Natural killer cell (primary cell): ENCODE results near the gene EPB41L4A. TPM values are rescaled to one million over a fixed set of nuclear protein-coding genes. Genes with fewer than 3 reads are reported as not detected.
"Not testable (repeated sequence)": the region's sequence is repeated elsewhere in the genome, so short reads cannot be mapped to it uniquely, and the experiment has no call there.

Source experiments
- ATAC-seq, 3 donors: fragments of 150-1000 bp in 2 of 3; fragments of 200-7000 bp in 1 of 3; cut with Tn5 transposase; 1 replicate in 1 of 3; 2 replicates in 2 of 3; pipeline ENCODE4 v1.10.0; 2021; ENCODE audit warnings: mild to moderate bottlenecking in 2 of 3, moderate library complexity in 2 of 3
- DNase-seq, 2 donors: peaks; one replicate each; pipeline versions ENCODE4 v3.0.0 to v3.0.0-alpha.2; 2013 to 2021; ENCODE audit warnings: mixed read lengths in 1 of 2
- H3K27ac ChIP-seq: one replicate; pipeline ENCODE4 v1.5.1; 2013; ENCODE audit warnings: mild to moderate bottlenecking, low read length
- H3K27me3 ChIP-seq: one replicate; pipeline ENCODE4 v1.6.1; 2013; ENCODE audit warnings: low read length; ENCODE audit not compliant: control insufficient read depth, insufficient read depth
- H3K36me3 ChIP-seq: one replicate; pipeline ENCODE4 v1.6.1; 2013; ENCODE audit warnings: low read length; ENCODE audit not compliant: control insufficient read depth, insufficient read depth
- H3K4me1 ChIP-seq: one replicate; pipeline ENCODE4 v1.6.1; 2013; ENCODE audit warnings: low read length; ENCODE audit not compliant: control insufficient read depth, insufficient read depth
- H3K4me3 ChIP-seq: one replicate; pipeline ENCODE4 v1.5.1; 2013; ENCODE audit warnings: low read length
- H3K9me3 ChIP-seq: one replicate; pipeline ENCODE4 v1.6.1; 2013; ENCODE audit warnings: low read length; ENCODE audit not compliant: control insufficient read depth, insufficient read depth
- H3K27ac Mint-ChIP-seq, 2 donors: one replicate each; pipeline ENCODE4 v1.8.0; 2022; ENCODE audit warnings: mild to moderate bottlenecking in 2 of 2, mixed read lengths in 2 of 2, moderate library complexity in 1 of 2
- H3K27me3 Mint-ChIP-seq, 2 donors: one replicate each; pipeline ENCODE4 v1.8.0; 2022; ENCODE audit warnings: low read depth in 2 of 2, mixed read lengths in 2 of 2
- H3K36me3 Mint-ChIP-seq: one replicate; pipeline ENCODE4 v1.8.0; 2022; ENCODE audit warnings: mixed read lengths
- H3K4me1 Mint-ChIP-seq, 2 donors: one replicate each; pipeline ENCODE4 v1.8.0; 2022; ENCODE audit warnings: mixed read lengths in 2 of 2
- H3K4me3 Mint-ChIP-seq: one replicate; pipeline ENCODE4 v1.8.0; 2022; ENCODE audit warnings: mild to moderate bottlenecking, moderate library complexity, mixed read lengths
- H3K9me3 Mint-ChIP-seq, 2 donors: one replicate each; pipeline ENCODE4 v1.8.0; 2022; ENCODE audit warnings: mixed read lengths in 2 of 2
- WGBS: methylation state at CpG from one replicate; pipeline ENCODE4 v1.1.7; 2013; ENCODE audit warnings: missing lambda C conversion rate; ENCODE audit not compliant: insufficient coverage; 5-methylcytosine and 5-hydroxymethylcytosine counted together
- intact Hi-C: fragments of 100-400 bp; cut with micrococcal nuclease; formaldehyde crosslinking; loops from one replicate; pipeline ENCODE4 v1.14.2; 2022
- total RNA-seq, 4 donors: library from RNA; stranded (reverse); fragments of 120-200 nt in 1 of 4; gene quantifications; one replicate each; pipeline versions ENCODE4 v1.2.3 to v1.2.4, GENCODE V29; 2013 to 2022
- TF ChIP-seq, protein P1 (sequence below): fragments of 200-600 bp; IDR thresholded peaks from one replicate; pipeline ENCODE4 v1.8.0; 2022; ENCODE audit warnings: antibody characterized with exemption

Gene EPB41L4A
- total RNA-seq, 3 donors from 2014 or later (not counting 1 experiment from before 2014, with no cell fraction given) = 21.9 to 30.4 (median 22.1) TPM

DNA sequence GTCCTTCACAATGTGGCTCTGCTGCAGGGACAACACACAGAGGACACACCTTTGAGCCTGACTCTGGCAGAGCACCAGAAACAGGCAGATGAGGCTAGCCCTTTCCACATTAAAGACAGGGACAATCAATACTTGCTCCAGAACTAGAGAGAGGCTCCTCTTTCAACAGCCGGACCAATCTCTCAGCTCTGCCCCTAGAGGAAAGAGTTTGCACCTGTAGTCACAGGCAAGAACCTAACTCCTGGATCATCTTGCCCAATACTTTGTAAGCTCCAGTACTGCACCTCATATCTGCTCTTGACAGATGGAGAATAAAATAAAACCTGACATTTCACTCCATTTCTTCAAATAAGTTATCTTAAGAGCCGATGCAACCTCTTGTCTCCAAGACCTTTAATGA is 52.1 kb downstream of the EPB41L4A start:
- no peaks in the 10 kb centered on the region for H3K36me3 Mint-ChIP-seq
- TF ChIP-seq, protein P1, sequence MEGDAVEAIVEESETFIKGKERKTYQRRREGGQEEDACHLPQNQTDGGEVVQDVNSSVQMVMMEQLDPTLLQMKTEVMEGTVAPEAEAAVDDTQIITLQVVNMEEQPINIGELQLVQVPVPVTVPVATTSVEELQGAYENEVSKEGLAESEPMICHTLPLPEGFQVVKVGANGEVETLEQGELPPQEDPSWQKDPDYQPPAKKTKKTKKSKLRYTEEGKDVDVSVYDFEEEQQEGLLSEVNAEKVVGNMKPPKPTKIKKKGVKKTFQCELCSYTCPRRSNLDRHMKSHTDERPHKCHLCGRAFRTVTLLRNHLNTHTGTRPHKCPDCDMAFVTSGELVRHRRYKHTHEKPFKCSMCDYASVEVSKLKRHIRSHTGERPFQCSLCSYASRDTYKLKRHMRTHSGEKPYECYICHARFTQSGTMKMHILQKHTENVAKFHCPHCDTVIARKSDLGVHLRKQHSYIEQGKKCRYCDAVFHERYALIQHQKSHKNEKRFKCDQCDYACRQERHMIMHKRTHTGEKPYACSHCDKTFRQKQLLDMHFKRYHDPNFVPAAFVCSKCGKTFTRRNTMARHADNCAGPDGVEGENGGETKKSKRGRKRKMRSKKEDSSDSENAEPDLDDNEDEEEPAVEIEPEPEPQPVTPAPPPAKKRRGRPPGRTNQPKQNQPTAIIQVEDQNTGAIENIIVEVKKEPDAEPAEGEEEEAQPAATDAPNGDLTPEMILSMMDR = no peak
- WGBS = 94% methylated on average over 2 of the region's 2 CpGs
- ATAC-seq = peak in 1 of 3 donors; percentile 62
- no peak overlapping the region for H3K4me3 Mint-ChIP-seq
- intact Hi-C loops = no loop called here
- Histone ChIP-seq H3K36me3 (no peaks in the 10 kb centered on the region), H3K4me1 (no peaks in the 10 kb centered on the region), H3K9me3 (no peaks in the 10 kb centered on the region), H3K27me3 (no peaks in the 10 kb centered on the region), H3K27ac (no peak overlapping the region), H3K4me3 (no peak overlapping the region)
- peaks cover under 1 to 1% of the 10 kb centered on the region in 2 donors for H3K4me1 Mint-ChIP-seq
- H3K27ac Mint-ChIP-seq = no peak overlapping the region
- peak in 1 of 2 donors; percentile 2 for DNase-seq
- no peaks in the 10 kb centered on the region for H3K9me3 Mint-ChIP-seq
- no peaks in the 10 kb centered on the region for H3K27me3 Mint-ChIP-seq

DNA sequence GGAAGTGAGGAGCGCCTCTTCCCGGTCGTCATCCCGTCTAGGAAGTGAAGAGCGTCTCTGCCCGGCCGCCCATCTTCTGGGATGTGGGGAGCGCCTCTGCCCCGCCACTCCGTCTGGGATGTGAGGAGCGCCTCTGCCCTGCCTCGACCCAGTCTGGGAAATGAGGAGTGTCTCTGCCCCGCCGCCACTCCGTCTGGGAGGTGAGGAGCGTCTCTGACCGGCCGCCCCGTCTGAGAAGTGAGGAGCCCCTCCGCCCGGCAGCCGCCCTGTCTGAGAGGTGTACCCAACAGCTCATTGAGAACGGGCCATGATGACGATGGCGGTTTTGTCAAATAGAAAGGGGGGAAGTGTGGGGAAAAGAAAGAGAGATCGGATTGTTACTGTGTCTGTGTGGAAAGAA is 58.3 kb downstream of the EPB41L4A start:
- H3K4me3 Mint-ChIP-seq, ATAC-seq, H3K4me1 ChIP-seq, H3K27me3 ChIP-seq, H3K27me3 Mint-ChIP-seq, DNase-seq, H3K36me3 ChIP-seq, H3K36me3 Mint-ChIP-seq, H3K27ac Mint-ChIP-seq, H3K9me3 Mint-ChIP-seq, H3K4me3 ChIP-seq, H3K27ac ChIP-seq, H3K9me3 ChIP-seq, intact Hi-C loops: not testable (repeated sequence)
- 83% methylated on average over 25 of the region's 26 CpGs for WGBS
- H3K4me1 Mint-ChIP-seq = peaks cover 17 to 20% of the 10 kb centered on the region in 2 donors

DNA sequence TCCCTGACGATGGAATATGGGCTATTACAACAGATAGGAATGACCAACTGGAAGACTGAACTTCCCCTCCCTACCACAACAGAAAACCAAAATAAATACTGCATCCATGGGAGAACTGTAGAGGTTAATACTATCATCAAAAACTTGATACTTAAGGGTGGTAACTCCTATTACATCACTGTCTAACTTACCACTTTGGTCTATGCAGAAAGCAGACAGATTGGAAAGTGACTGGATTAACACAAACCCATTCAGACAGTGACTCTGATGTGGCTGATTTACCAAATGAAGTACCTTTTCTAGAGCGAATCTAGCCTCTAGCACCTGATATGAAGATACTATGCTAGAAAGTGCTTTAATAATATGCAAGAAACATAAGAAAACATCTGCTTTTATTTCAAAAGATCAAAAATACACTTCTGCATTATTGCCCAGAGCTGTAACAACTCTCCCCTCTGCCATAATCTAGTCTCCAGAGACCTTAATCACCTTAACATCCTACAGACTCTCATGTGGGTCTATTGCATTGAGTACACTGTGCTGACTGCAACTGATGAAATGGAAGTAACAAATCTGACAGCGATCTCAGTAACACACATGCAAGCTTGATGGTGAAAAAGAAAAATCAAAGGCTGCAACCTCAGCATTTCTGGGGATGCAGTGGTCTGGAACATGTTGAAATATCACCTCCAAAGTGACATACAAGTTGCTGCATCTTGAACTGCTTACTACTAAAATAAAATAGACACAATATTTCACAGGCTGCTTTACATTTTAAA is 62.7 kb downstream of the EPB41L4A start:
- H3K4me3 Mint-ChIP-seq = peak overlapping the region; percentile 78

More for the DNA sequence above, 62.7 kb downstream of the EPB41L4A start:
- TF ChIP-seq, protein P1 = no peak
- peaks cover 5% of the 10 kb centered on the region for H3K4me1 ChIP-seq
- no peak overlapping the region for H3K27ac ChIP-seq
- Mint-ChIP-seq H3K4me1 (peaks cover 37 to 50% of the 10 kb centered on the region in 2 donors), H3K9me3 (no peaks in the 10 kb centered on the region), H3K27me3 (no peaks in the 10 kb centered on the region), H3K36me3 (no peaks in the 10 kb centered on the region), H3K27ac (peak overlapping the region; percentile 67 to 85)
- no peaks in the 10 kb centered on the region for H3K9me3 ChIP-seq
- ATAC-seq (peak; percentile 45 to 61 (median 54)), DNase-seq (no peak)
- intact Hi-C loops = loop anchor here (5.0 kb wide), 1 partner anchor 61 kb away; the partner anchor contains the start of gene EPB41L4A
- no peaks in the 10 kb centered on the region for H3K36me3 ChIP-seq
- H3K4me3 ChIP-seq = no peak overlapping the region
- 77% methylated on average over 3 of the region's 3 CpGs for WGBS
- no peaks in the 10 kb centered on the region for H3K27me3 ChIP-seq
